Forelimb muscle (tissue), 1 donor: ENCODE results near the gene HSP90AA1. TPM values are rescaled to one million over a fixed set of nuclear protein-coding genes. Genes with fewer than 3 reads are reported as not detected.
"Not testable (repeated sequence)": the region's sequence is repeated elsewhere in the genome, so short reads cannot be mapped to it uniquely, and the experiment has no call there.

ENCODE experiments used
- DNase-seq: peaks from one replicate; pipeline ENCODE4 v3.0.0-alpha.2; 2013; ENCODE audit warnings: low read depth
- polyA plus RNA-seq: library from polyadenylated mRNA; unstranded; fragments of 120-200 nt; gene quantifications from one replicate; pipeline ENCODE4 v1.2.1, GENCODE V29; 2013; ENCODE audit not compliant: insufficient read length

Gene HSP90AA1
- 286 TPM for polyA plus RNA-seq

- DNase-seq = peak; percentile 79
These were observed at the start of gene HSP90AA1 for GRCh38 chr14:102086972-102087761. HSP90AA1 (minus strand) TSS chr14:102087044; CDS start chr14:102086378, 666 bp downstream.

DNA sequence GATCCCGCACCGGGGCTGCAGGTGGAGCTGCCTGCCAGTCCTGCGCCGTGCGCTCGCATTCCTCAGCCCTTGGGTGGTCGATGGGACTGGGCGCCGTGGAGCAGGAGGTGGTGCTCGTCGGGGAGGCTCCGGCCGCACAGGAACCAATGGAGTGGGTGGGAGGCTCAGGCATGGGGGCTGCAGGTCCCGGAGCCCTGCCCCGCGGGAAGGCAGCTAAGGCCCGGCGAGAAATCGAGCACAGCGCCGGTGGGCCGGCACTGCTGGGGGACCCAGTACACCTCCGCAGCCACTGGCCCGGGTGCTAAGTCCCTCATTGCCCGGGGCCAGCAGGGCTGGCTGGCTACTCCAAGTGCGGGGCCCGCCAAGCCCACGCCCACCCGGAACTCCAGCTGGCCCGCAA is 48.6 kb upstream of the HSP90AA1 start:
- not testable (repeated sequence) for DNase-seq

- DNase-seq = not testable (repeated sequence)
These were observed 47.9 kb upstream of the HSP90AA1 start for GRCh38 chr14:102134719-102135118.

- not testable (repeated sequence) for DNase-seq
These were observed 47.2 kb upstream of the HSP90AA1 start for GRCh38 chr14:102134021-102134420.

DNA sequence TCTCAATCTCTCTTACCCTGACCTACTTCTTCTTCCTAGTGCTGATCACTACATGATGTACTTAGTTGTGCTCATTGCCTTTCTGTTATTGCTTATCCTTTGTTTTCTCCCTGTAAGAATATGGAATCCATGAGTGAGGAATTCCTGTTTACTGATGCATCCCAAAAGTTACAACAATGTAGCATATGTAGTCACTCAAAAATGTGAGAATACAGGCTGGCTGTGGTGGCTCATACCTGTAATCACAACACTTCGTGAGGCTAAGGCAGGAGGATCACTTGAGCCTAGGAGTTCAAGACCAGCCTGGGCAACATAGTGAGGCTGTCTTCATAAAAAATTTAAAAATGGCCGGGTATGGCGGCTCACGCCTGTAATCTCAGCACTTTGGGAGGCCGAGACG is 44.9 kb upstream of the HSP90AA1 start:
- no peak for DNase-seq

- DNase-seq = no peak
These were observed 40.1 kb upstream of the HSP90AA1 start for GRCh38 chr14:102126807-102127455.

DNA sequence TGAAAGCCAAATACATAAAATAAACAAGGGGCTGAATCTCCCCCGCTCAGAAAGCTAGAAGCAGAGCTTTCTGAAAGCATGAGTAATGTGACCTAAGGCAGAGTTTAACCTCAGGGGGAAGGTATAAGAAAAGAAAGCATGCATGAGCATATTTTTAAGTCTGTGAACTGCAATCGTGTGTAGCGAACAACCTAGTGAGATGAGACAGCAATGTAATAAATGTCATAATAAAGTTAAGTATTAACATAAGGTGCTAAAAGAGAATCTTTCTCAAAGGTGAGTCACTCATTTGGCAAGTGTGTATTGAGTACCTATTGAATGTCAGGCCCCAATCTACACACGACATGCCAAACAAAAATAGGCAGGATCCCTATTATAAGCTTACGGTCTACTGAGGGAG is 38.7 kb upstream of the HSP90AA1 start:
- no peak for DNase-seq

DNA sequence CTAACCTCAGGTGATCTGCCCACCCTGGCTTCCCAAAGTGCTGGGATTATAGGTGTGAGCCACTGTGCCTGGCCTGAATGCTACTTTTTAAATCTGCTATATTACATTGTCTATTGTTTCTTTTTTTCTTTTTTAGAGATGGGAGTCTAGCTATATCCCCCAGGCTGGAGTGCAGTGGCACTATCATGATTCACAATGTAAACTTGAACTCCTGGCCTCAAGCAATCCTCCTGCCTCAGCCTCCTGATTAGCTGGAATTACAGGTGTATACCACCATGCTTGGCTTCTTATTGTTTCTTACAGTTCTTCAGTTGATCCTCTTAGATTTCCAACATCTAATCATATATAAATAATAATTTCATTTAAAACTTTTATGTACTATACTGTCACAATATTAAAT is 37.6 kb upstream of the HSP90AA1 start:
- DNase-seq = no peak

- DNase-seq = no peak
These were observed 34.7 kb upstream of the HSP90AA1 start for GRCh38 chr14:102121567-102121966.

DNA sequence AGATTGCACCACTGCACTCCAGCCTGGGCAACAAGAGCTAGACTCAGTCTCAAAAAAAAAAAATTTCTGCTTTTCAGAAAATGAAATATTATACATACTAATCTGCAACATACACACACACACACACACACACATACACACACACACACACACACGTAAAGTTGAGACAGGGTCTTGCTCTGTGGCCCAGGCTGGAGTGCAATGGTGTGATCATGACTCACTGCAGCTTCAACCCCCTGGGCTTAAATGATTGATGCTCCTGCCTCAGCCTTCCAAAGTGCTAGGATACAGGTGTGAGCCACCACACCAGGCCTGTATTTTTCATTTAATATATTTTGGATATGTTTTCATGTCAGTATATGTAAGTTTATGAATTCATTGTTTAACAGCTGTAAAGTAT is 34.0 kb upstream of the HSP90AA1 start:
- no peak for DNase-seq

DNA sequence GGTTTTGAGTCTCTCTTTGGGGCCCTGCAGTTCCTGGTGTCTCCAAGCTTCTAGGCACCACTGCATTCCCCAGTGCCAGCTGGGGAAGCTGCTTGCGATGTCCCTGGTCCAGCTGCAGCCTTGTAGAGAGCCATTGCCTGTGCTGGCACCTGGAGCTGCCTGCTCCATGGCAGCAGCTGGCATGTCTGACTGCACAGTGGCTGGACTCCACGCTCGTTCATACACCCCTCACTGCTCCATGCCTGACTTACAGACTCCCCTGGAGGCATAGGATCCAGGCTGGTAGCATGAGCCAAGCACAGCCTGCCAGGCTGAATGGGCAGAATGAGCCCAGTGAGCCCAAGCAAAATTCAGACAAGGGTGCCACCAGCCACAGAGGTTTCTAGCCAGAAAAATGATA is 31.0 kb upstream of the HSP90AA1 start:
- DNase-seq = no peak

DNA sequence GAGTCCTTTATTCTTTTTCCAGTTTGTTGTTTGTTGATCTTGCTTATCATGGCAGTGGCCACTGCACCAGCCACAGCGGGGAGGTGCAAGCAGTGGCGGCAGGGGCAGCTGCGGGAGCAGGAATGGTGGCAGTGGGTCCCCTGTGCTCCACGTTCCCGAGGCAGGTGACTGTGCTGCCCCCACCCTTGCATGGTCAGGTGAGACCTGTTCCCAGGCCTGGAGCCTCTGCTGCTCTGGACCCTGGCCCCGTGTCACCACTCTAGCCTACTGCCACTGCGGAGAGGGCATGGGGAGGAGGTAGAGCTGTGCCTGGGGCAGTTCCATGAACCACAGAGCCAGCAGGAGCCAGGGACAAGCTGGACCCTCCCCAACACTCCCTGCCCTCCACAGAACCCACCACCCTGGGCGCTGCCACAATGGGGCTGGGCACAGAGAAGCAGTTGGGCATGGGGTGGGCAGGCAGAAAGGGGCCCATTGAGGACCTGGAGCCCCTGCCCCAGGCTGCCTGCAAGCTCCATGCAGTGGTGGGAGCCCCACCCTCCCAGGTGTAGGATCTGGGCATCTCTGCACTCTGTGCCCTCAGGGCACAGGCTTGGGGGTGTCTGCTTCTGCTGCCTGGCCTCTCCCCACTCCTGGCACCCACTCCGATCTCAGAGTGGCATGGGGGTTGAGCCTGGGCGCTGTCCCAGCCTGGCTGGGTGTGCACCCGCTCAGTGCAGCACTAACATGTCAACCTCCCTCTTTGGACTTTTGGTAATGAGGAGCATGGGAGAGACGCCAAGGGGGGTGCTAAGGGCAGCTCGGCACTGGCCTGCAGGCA is 29.7 kb upstream of the HSP90AA1 start:
- DNase-seq = no peak

DNA sequence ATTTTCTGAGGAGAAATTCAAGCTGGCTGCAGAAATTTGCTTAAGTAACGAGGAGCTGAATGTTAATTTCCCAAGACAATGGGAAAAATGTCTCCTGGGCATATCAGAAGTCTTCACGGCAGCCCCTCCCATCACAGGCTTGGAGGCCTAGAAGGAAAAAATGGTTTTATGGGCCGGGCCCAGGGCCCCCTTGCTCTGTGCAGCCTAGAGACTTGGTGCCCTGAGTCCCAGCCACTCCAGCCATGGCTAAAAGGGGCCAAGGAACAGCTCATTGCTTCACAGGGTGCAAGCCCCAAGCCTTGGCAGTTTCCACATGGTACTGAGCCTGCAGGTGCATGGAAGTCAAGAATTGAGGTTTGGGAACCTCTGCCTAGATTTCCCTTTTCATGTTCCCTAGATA is 24.3 kb upstream of the HSP90AA1 start:
- no peak for DNase-seq

- DNase-seq = not testable (repeated sequence)
These were observed 22.5 kb upstream of the HSP90AA1 start for GRCh38 chr14:102109332-102109731.

GRCh38 chr14:102105369-102105768 is 18.5 kb upstream of the HSP90AA1 start:
- DNase-seq = no peak

GRCh38 chr14:102103062-102103695 is 16.3 kb upstream of the HSP90AA1 start:
- no peak for DNase-seq

- no peak for DNase-seq
These were observed 10.7 kb upstream of the HSP90AA1 start for GRCh38 chr14:102097441-102098135.

DNA sequence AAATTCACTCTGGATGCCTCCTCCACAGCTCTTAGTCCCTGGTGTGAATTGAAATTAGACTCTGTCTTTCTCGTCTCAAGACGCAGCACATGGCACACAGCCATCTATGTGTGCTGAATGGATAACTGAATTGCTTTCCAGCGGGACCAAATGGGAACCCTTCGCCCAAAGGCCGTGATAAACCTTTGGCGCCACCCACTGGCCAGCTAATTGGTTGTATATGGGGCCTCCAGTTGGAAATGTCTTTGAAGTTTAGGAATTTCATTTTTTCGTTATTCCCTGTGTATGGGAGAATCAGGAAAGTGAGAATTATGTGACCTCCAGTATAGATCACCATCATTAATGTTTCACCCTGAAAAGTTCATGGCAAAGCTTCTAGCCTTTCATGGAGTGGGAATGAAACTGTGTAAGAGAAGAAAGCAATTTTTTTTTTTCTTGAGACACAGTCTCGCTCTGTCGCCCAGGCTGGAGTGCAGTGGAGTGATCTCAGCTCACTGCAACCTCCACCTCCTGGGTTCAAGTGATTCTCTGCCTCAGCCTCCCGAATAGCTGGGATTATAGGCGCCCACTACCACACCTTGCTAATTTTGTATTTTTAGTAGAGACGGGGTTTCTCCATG is 9.8 kb upstream of the HSP90AA1 start:
- DNase-seq = no peak

GRCh38 chr14:102095871-102096568 is 9.2 kb upstream of the HSP90AA1 start:
- no peak for DNase-seq

- DNase-seq = no peak
These were observed 8.5 kb upstream of the HSP90AA1 start for GRCh38 chr14:102095231-102095870.
